ENCODE data around the gene HSPA9.

Gene HSPA9

GRCh38 chr5:138610415-138610917 is 35.3 kb upstream of the HSPA9 start:
- H3K36me3 ChIP-seq (ENCODE audit: insufficient read depth), result no peaks in the 10 kb centered on the region
- H2AFZ ChIP-seq (ENCODE audit: low read depth), result no peak overlapping the region
- no peak overlapping the region for H3K4me3 ChIP-seq (IDR thresholded peaks at IDR 0.05; ENCODE audit: insufficient read depth, low read depth, low read length)
- peaks cover 5% of the 10 kb centered on the region for H3K4me1 ChIP-seq (ENCODE audit: low read depth, poor library complexity, severe bottlenecking)
- H3K27ac ChIP-seq, result no peak overlapping the region
- H3K9ac ChIP-seq, result no peak overlapping the region
- no peaks in the 10 kb centered on the region for H3K79me2 ChIP-seq (ENCODE audit: insufficient read depth, low read depth)
- TF ChIP-seq CTCF (conservative IDR thresholded peaks at IDR 0.05; ENCODE audit: low read depth, low read length), result no peak
- H4K20me1 ChIP-seq (ENCODE audit: insufficient read depth), result no peaks in the 10 kb centered on the region
- H3K4me2 ChIP-seq, result no peak overlapping the region
- no peaks in the 10 kb centered on the region for H3K27me3 ChIP-seq (ENCODE audit: insufficient read depth, low read depth)

GRCh38 chr5:138606378-138607064 is 31.3 kb upstream of the HSPA9 start:
- H3K36me3 ChIP-seq (ENCODE audit: insufficient read depth), result no peaks in the 10 kb centered on the region
- H2AFZ ChIP-seq (ENCODE audit: low read depth), result no peak overlapping the region
- H3K79me2 ChIP-seq (ENCODE audit: insufficient read depth, low read depth), result no peaks in the 10 kb centered on the region
- H3K4me2 ChIP-seq, result no peak overlapping the region
- H3K9ac ChIP-seq, result no peak overlapping the region
- H3K4me3 ChIP-seq (IDR thresholded peaks at IDR 0.05; ENCODE audit: insufficient read depth, low read depth, low read length), result no peak overlapping the region
- peaks cover 45% of the 10 kb centered on the region for H3K4me1 ChIP-seq (ENCODE audit: low read depth, poor library complexity, severe bottlenecking)
- TF ChIP-seq CTCF (conservative IDR thresholded peaks at IDR 0.05; ENCODE audit: low read depth, low read length), result no peak
- H3K27me3 ChIP-seq (ENCODE audit: insufficient read depth, low read depth), result no peaks in the 10 kb centered on the region
- no peak overlapping the region for H3K27ac ChIP-seq
- H4K20me1 ChIP-seq (ENCODE audit: insufficient read depth), result no peaks in the 10 kb centered on the region

GRCh38 chr5:138605254-138605972 is 30.2 kb upstream of the HSPA9 start:
- no peak for TF ChIP-seq CTCF (conservative IDR thresholded peaks at IDR 0.05; ENCODE audit: low read depth, low read length)
- peak overlapping the region; percentile 47 for H3K4me2 ChIP-seq
- peak overlapping the region; percentile 27; the same call in 1 of the 2 replicates for H3K27ac ChIP-seq

GRCh38 chr5:138604176-138604785 is 29.1 kb upstream of the HSPA9 start:
- peaks cover 52% of the 10 kb centered on the region for H3K4me1 ChIP-seq (ENCODE audit: low read depth, poor library complexity, severe bottlenecking)
- H3K36me3 ChIP-seq (ENCODE audit: insufficient read depth), result no peaks in the 10 kb centered on the region
- no peaks in the 10 kb centered on the region for H3K27me3 ChIP-seq (ENCODE audit: insufficient read depth, low read depth)
- H3K4me2 ChIP-seq, result peak overlapping the region; percentile 44; the same call in 1 of the 2 replicates
- H3K4me3 ChIP-seq (IDR thresholded peaks at IDR 0.05; ENCODE audit: insufficient read depth, low read depth, low read length), result no peak overlapping the region
- H2AFZ ChIP-seq (ENCODE audit: low read depth), result no peak overlapping the region
- no peaks in the 10 kb centered on the region for H4K20me1 ChIP-seq (ENCODE audit: insufficient read depth)
- TF ChIP-seq CTCF (conservative IDR thresholded peaks at IDR 0.05; ENCODE audit: low read depth, low read length), result no peak
- H3K27ac ChIP-seq, result no peak overlapping the region
- no peaks in the 10 kb centered on the region for H3K79me2 ChIP-seq (ENCODE audit: insufficient read depth, low read depth)
- H3K9ac ChIP-seq, result no peak overlapping the region

More at GRCh38 chr5:138605254-138605972, 30.2 kb upstream of the HSPA9 start:
- Histone ChIP-seq H3K4me3 (IDR thresholded peaks at IDR 0.05; ENCODE audit: insufficient read depth, low read depth, low read length) (no peak overlapping the region), H4K20me1 (ENCODE audit: insufficient read depth) (no peaks in the 10 kb centered on the region), H3K27me3 (ENCODE audit: insufficient read depth, low read depth) (no peaks in the 10 kb centered on the region), H3K9ac (no peak overlapping the region), H3K4me1 (ENCODE audit: low read depth, poor library complexity, severe bottlenecking) (peaks cover 52% of the 10 kb centered on the region), H2AFZ (ENCODE audit: low read depth) (no peak overlapping the region), H3K36me3 (ENCODE audit: insufficient read depth) (no peaks in the 10 kb centered on the region), H3K79me2 (ENCODE audit: insufficient read depth, low read depth) (no peaks in the 10 kb centered on the region)
